HEK293 (cell line): Measurements from ENCODE around the gene COPG2.

Experiments
- ZNF600 ChIP-seq: fragments of 450-650 bp; formaldehyde crosslinking; IDR thresholded peaks from 2 replicates; pipeline ENCODE4 v1.5.1; 2016; ENCODE audit warnings: missing biosample characterization, missing genetic modification characterization
- ZNF664 ChIP-seq: fragments of 450-650 bp; formaldehyde crosslinking; IDR thresholded peaks from 2 replicates; pipeline ENCODE4 v1.5.1; 2016; ENCODE audit warnings: missing biosample characterization, missing genetic modification characterization
- ZNF670 ChIP-seq: fragments of 450-650 bp; formaldehyde crosslinking; IDR thresholded peaks from 2 replicates; pipeline ENCODE4 v1.5.1; 2016; ENCODE audit warnings: missing biosample characterization, missing genetic modification characterization, low read depth

GRCh38 chr7:130668258-130669084, at the start of gene COPG2:
- TF ChIP-seq ZNF670 (tag by site-specific recombination) (no peak), ZNF664 (tag by site-specific recombination) (no peak), ZNF600 (tag by site-specific recombination) (no peak)
